IMR-90 (cell line): ENCODE measurements around the gene ANKRD52. TPM values are rescaled to one million over a fixed set of nuclear protein-coding genes. Genes with fewer than 3 reads are reported as not detected.

Experiments used
- ATAC-seq: fragments of 200-7000 bp; cut with Tn5 transposase; 2 replicates; pipeline ENCODE4 v1.9.1; 2020; ENCODE audit warnings: low read depth, mild to moderate bottlenecking, moderate library complexity
- BruUV-seq: library from RNA; stranded (reverse); fragments of 400-500 nt; replicated peaks from 2 replicates; lab custom pipeline; 2021; lab: Mats Ljungman, UMichigan
- CTCF ChIA-PET: fragments of 300-600 bp; formaldehyde crosslinking; extraction: SDS; loops from one replicate; lab custom pipeline; 2021; ENCODE audit warnings: antibody characterized with exemption; lab: Yijun Ruan, JAX
- POLR2A ChIA-PET: fragments of 300-600 bp; sonication (Branson Sonifier 250); formaldehyde crosslinking; loops from one replicate; lab custom pipeline; 2022; ENCODE audit warnings: antibody characterized with exemption; ENCODE audit not compliant: unreplicated experiment; lab: Charles Lee
- DNase-seq: peaks from one replicate; pipeline ENCODE4 v3.0.0; 2013
- H2AFZ ChIP-seq: replicated peaks from 2 replicates; pipeline ENCODE3; 2013; ENCODE audit warnings: low read length, mild to moderate bottlenecking; ENCODE audit not compliant: poor library complexity
- H2AK5ac ChIP-seq: 2 replicates; pipeline ENCODE4 v1.6.1; 2013; ENCODE audit warnings: low read depth, low read length, inconsistent platforms
- H2AK9ac ChIP-seq: replicated peaks from 2 replicates; pipeline ENCODE3; 2013; ENCODE audit warnings: mild to moderate bottlenecking, low read depth, low read length, moderate library complexity; ENCODE audit not compliant: poor library complexity
- H2BK120ac ChIP-seq: 2 replicates; pipeline ENCODE4 v1.6.1; 2013; ENCODE audit warnings: low read depth, low read length, inconsistent platforms
- H2BK15ac ChIP-seq: 3 replicates; pipeline ENCODE4 v1.6.1; 2013; ENCODE audit warnings: low read depth, low read length, inconsistent platforms
- H2BK20ac ChIP-seq: 2 replicates; pipeline ENCODE4 v1.6.1; 2013; ENCODE audit warnings: low read depth, mild to moderate bottlenecking, inconsistent platforms, low read length, moderate library complexity
- H2BK5ac ChIP-seq: 2 replicates; pipeline ENCODE4 v1.6.1; 2013; ENCODE audit warnings: mild to moderate bottlenecking, low read depth, low read length, inconsistent platforms; ENCODE audit not compliant: poor library complexity, severe bottlenecking
- H3K14ac ChIP-seq: replicated peaks from 2 replicates; pipeline ENCODE4 v1.6.1; 2013; ENCODE audit warnings: low read depth, low read length, inconsistent platforms
- H3K18ac ChIP-seq: 2 replicates; pipeline ENCODE4 v1.6.1; 2013; ENCODE audit warnings: low read depth, low read length, control low read depth
- H3K23ac ChIP-seq: 2 replicates; pipeline ENCODE4 v1.6.1; 2013; ENCODE audit warnings: low read depth, low read length, inconsistent platforms
- H3K27ac ChIP-seq: 2 replicates; pipeline ENCODE4 v1.5.1; 2013; ENCODE audit warnings: mild to moderate bottlenecking, control low read depth, low read length; ENCODE audit not compliant: insufficient read depth
- H3K27me3 ChIP-seq: 2 replicates; pipeline ENCODE4 v1.6.1; 2013; ENCODE audit warnings: low read length; ENCODE audit not compliant: control insufficient read depth, insufficient read depth
- H3K36me3 ChIP-seq: 2 replicates; pipeline ENCODE4 v1.6.1; 2013; ENCODE audit warnings: low read length, mixed read lengths; ENCODE audit not compliant: control insufficient read depth, insufficient read depth
- H3K4ac ChIP-seq: 2 replicates; pipeline ENCODE4 v1.6.1; 2013; ENCODE audit warnings: low read depth, low read length, inconsistent platforms
- H3K4me1 ChIP-seq: 2 replicates; pipeline ENCODE4 v1.6.1; 2013; ENCODE audit warnings: low read length, mixed read lengths; ENCODE audit not compliant: control insufficient read depth, insufficient read depth
- H3K4me2 ChIP-seq: 2 replicates; pipeline ENCODE4 v1.6.1; 2013; ENCODE audit warnings: low read depth, mild to moderate bottlenecking, control low read depth, low read length, moderate library complexity
- H3K4me3 ChIP-seq: 2 replicates; pipeline ENCODE4 v1.5.1; 2013; ENCODE audit warnings: low read depth, mild to moderate bottlenecking, control low read depth, low read length, moderate library complexity; ENCODE audit not compliant: insufficient read depth
- H3K56ac ChIP-seq: 2 replicates; pipeline ENCODE4 v1.6.1; 2013; ENCODE audit warnings: low read length, inconsistent platforms; ENCODE audit not compliant: insufficient read depth; ENCODE audit errors: extremely low read depth
- H3K79me1 ChIP-seq, 2 experiments: 2 replicates each; pipeline ENCODE4 v1.6.1; 2013; ENCODE audit warnings: low read length in 2 of 2, inconsistent platforms in 1 of 2, low read depth in 1 of 2
- H3K9ac ChIP-seq: 2 replicates; pipeline ENCODE4 v1.6.1; 2013; ENCODE audit warnings: low read depth, low read length, control low read depth
- H3K9me1 ChIP-seq: 2 replicates; pipeline ENCODE4 v1.6.1; 2013; ENCODE audit warnings: low read length, inconsistent platforms; ENCODE audit not compliant: insufficient read depth
- H3K9me3 ChIP-seq: 2 replicates; pipeline ENCODE4 v1.6.1; 2013; ENCODE audit warnings: low read length; ENCODE audit not compliant: control insufficient read depth, insufficient read depth
- H4K20me1 ChIP-seq: 2 replicates; pipeline ENCODE4 v1.6.1; 2013; ENCODE audit warnings: low read length, inconsistent platforms; ENCODE audit not compliant: insufficient read depth
- H4K5ac ChIP-seq: 2 replicates; pipeline ENCODE4 v1.6.1; 2013; ENCODE audit warnings: mild to moderate bottlenecking, low read depth, low read length, control low read depth
- H4K8ac ChIP-seq, 2 experiments: 2 replicates each; pipeline ENCODE4 v1.6.1; 2013; ENCODE audit warnings: low read depth in 2 of 2, low read length in 2 of 2, control low read depth in 1 of 2, inconsistent platforms in 1 of 2
- H4K91ac ChIP-seq: 2 replicates; pipeline ENCODE4 v1.6.1; 2013; ENCODE audit warnings: low read depth, low read length, inconsistent platforms; ENCODE audit not compliant: insufficient read depth
- BHLHE40 ChIP-seq: fragments of 150-350 bp; IDR thresholded peaks from 2 replicates; pipeline ENCODE4 v1.6.1; 2016; ENCODE audit warnings: mild to moderate bottlenecking, low read depth, low read length
- CEBPB ChIP-seq: IDR thresholded peaks from 2 replicates; pipeline ENCODE4 v1.6.1; 2012; ENCODE audit warnings: low read depth, low read length, improper control_type of control experiment
- CHD1 ChIP-seq: IDR thresholded peaks from 2 replicates; pipeline ENCODE4 v1.6.1; 2012; ENCODE audit warnings: low read depth, low read length, improper control_type of control experiment
- FOS ChIP-seq: fragments of 150-350 bp; IDR thresholded peaks from 2 replicates; pipeline ENCODE4 v1.6.1; 2016; ENCODE audit warnings: low read depth, low read length
- POLR2A ChIP-seq: IDR thresholded peaks from 2 replicates; pipeline ENCODE4 v1.6.1; 2012; ENCODE audit warnings: mild to moderate bottlenecking, low read depth, low read length
- RAD21 ChIP-seq: IDR thresholded peaks from 2 replicates; pipeline ENCODE4 v1.6.1; 2012; ENCODE audit warnings: low read length, improper control_type of control experiment
- RCOR1 ChIP-seq: IDR thresholded peaks from 2 replicates; pipeline ENCODE4 v1.6.1; 2012; ENCODE audit warnings: mild to moderate bottlenecking, low read length, improper control_type of control experiment; ENCODE audit not compliant: insufficient replicate concordance
- RFX5 ChIP-seq: IDR thresholded peaks from 2 replicates; pipeline ENCODE4 v1.8.0; 2012; ENCODE audit warnings: low read depth, mild to moderate bottlenecking, low read length, moderate library complexity
- WGBS, 2 experiments: methylation state at CpG; one replicate each; pipeline versions ENCODE4 v1.1.5 to v1.1.7; 2013; ENCODE audit warnings: missing lambda C conversion rate in 2 of 2; ENCODE audit not compliant: insufficient read length in 1 of 2; ENCODE audit errors: extremely low coverage in 2 of 2; 5-methylcytosine and 5-hydroxymethylcytosine counted together
- dilution Hi-C: fragments of 300-500 bp; cut with HindIII; formaldehyde crosslinking; loops from one replicate; pipeline ENCODE4 v1.14.3; 2018; ENCODE audit warnings: low sequenced_read_pairs; ENCODE audit not compliant: unreplicated experiment
- in situ Hi-C: fragments of 300-500 bp; cut with MboI; formaldehyde crosslinking; loops from 3 replicates; pipeline ENCODE4 v1.14.3; 2019; ENCODE audit warnings: low sequenced_read_pairs, inconsistent platforms, mixed read lengths
- intact Hi-C: fragments of 100-400 bp; cut with micrococcal nuclease; formaldehyde crosslinking; loops from 2 replicates; pipeline ENCODE4 v1.10.0; 2022
- polyA plus RNA-seq, 3 experiments: library from polyadenylated mRNA; depleted of rRNA; stranded (reverse); fragments of >200 nt; gene quantifications; 2 replicates each; pipeline ENCODE4 v1.2.3, GENCODE V29; 2012; ENCODE audit warnings: low replicate concordance in 1 of 3
- total RNA-seq: library from RNA; depleted of rRNA; stranded (reverse); fragments of >200 nt; gene quantifications from 2 replicates; pipeline ENCODE4 v1.2.3, GENCODE V29; 2012
- TF ChIP-seq, protein P1 (sequence below): fragments of 150-350 bp; IDR thresholded peaks from 2 replicates; pipeline ENCODE4 v1.6.1; 2017; ENCODE audit warnings: mild to moderate bottlenecking, antibody characterized with exemption, low read length, low read depth

Gene ANKRD52
- total and polyA plus RNA-seq, 2 of the 4 experiments (the other 2 are of a cell fraction): 15.4 to 35.9 TPM

DNA sequence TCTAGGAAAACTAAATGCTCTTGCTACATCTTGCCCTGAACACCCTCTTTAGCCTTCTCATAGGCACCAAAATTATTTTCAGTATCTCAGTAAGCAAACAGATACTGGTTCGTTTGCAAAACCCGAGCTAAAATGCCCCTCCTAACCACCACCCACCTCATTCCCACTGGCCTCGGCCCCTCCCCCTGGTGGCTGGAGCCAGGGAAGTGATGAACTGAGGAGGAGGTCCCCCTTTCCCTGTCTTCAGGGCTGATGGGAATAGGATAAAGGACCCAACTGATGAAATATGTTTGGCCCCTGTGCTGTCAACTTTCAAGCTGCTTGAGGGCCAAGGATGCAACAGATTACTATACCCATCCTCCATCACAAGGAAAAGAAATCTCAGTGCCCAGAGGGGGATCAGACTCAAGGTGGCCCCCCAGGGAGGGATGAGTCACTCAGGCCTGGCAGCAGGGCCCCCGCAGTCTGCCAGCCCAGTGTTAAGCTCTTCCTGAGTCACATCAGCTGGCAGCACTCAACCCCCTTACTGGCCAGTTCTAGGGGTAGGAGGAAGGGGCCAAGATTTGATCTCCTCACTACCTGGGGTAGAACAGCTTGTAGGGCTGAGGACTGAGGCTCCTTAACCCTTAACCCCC, 1.7 kb downstream of the ANKRD52 start:
- intact Hi-C loops: loop anchor here (1.0 kb wide), 1 partner anchor 63 kb away; no protein-coding TSS in a partner anchor
- H4K20me1 ChIP-seq: peaks cover 42% of the 10 kb centered on the region
- DNase-seq: peak; percentile 46
- peak overlapping the region; percentile 94; the same call in 1 of the 2 replicates for H3K23ac ChIP-seq
- H3K27me3 ChIP-seq: no peaks in the 10 kb centered on the region
- peak; percentile 5 for ATAC-seq
- H3K4me3 ChIP-seq: peak overlapping the region; percentile 94; the same call in 1 of the 2 replicates
- peaks cover 26% of the 10 kb centered on the region for H3K9me1 ChIP-seq
- H4K91ac ChIP-seq: no peak overlapping the region; the same call in 1 of the 2 replicates
- H3K14ac ChIP-seq: peak overlapping the region; percentile 75
- no peak overlapping the region for H2BK120ac ChIP-seq
- no peak overlapping the region; a peak in 1 of 4 replicates for H4K8ac ChIP-seq
- BruUV-seq: no TSS peak
- CTCF ChIA-PET: interaction anchor here (0.5 to 1.1 kb wide), 2 partner anchors 35 to 79 kb away, joined by 3 to 4 read pairs; partner anchors contain the start of gene RNF41
- no peak overlapping the region for H2BK20ac ChIP-seq
- peaks cover 16% of the 10 kb centered on the region for H3K4me1 ChIP-seq
- TF ChIP-seq CEBPB (no peak), RFX5 (no peak), BHLHE40 (no peak), CHD1 (no peak), RCOR1 (no peak), RAD21 (no peak), POLR2A (no peak), FOS (peak; percentile 59)
- TF ChIP-seq, protein P1, sequence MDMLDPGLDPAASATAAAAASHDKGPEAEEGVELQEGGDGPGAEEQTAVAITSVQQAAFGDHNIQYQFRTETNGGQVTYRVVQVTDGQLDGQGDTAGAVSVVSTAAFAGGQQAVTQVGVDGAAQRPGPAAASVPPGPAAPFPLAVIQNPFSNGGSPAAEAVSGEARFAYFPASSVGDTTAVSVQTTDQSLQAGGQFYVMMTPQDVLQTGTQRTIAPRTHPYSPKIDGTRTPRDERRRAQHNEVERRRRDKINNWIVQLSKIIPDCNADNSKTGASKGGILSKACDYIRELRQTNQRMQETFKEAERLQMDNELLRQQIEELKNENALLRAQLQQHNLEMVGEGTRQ: 0 out of 2 replicates have a peak, but pooled peaks have one; percentile 4
- no peaks in the 10 kb centered on the region for H3K9me3 ChIP-seq
- peaks cover 52% of the 10 kb centered on the region for H3K36me3 ChIP-seq
- in situ Hi-C loops: no loop called here
- H3K27ac ChIP-seq: peak overlapping the region; percentile 30
- peak overlapping the region; percentile 83; the same call in 1 of the 2 replicates for H3K4ac ChIP-seq
- H2AK5ac ChIP-seq: peak overlapping the region; percentile 83
- no peak overlapping the region for H3K56ac ChIP-seq
- no peak overlapping the region for H2BK15ac ChIP-seq
- peak overlapping the region; percentile 96 for H3K9ac ChIP-seq
- no peak overlapping the region for H3K18ac ChIP-seq
- H2AFZ ChIP-seq: no peak overlapping the region
- H4K5ac ChIP-seq: no peak overlapping the region
- peak overlapping the region; percentile 55 for H2BK5ac ChIP-seq
- H2AK9ac ChIP-seq: peak overlapping the region; percentile 97
- dilution Hi-C loops: no loop called here
- H3K4me2 ChIP-seq: peak overlapping the region; percentile 92
- H3K79me1 ChIP-seq: peaks cover 41 to 63% of the 10 kb centered on the region in 2 experiments
- POLR2A ChIA-PET: interaction anchor here (0.6 kb wide), 1 partner anchor 113 kb away, joined by 3 read pairs; no protein-coding TSS in a partner anchor
- WGBS, 2 experiments: no CpG with 5 or more reads among the region's 4 CpGs
